Parathyroid adenoma (tissue), 2 donors: Measurements from ENCODE around the gene TRMT44.

Experiments used
- H2AFZ ChIP-seq: fragments of 300-600 bp; sonication (generic); one replicate; pipeline ENCODE4 v1.7.0; 2017; ENCODE audit warnings: antibody characterized with exemption, mild to moderate bottlenecking
- H3K27ac ChIP-seq: fragments of 300-600 bp; sonication (generic); one replicate; pipeline ENCODE4 v1.7.0; 2017
- H3K27me3 ChIP-seq: fragments of 300-600 bp; sonication (generic); one replicate; pipeline ENCODE4 v1.7.0; 2017; ENCODE audit warnings: low read length; ENCODE audit not compliant: control insufficient read depth, insufficient read depth
- H3K36me3 ChIP-seq: fragments of 300-600 bp; sonication (generic); one replicate; pipeline ENCODE4 v1.7.0; 2017; ENCODE audit warnings: low read length; ENCODE audit not compliant: control insufficient read depth, insufficient read depth
- H3K4me1 ChIP-seq: fragments of 300-600 bp; sonication (generic); one replicate; pipeline ENCODE4 v1.7.0; 2017; ENCODE audit warnings: control low read depth
- H3K4me2 ChIP-seq: fragments of 300-600 bp; sonication (generic); one replicate; pipeline ENCODE4 v1.7.0; 2017; ENCODE audit warnings: low read length
- H3K4me3 ChIP-seq: fragments of 300-600 bp; sonication (generic); one replicate; pipeline ENCODE4 v1.7.0; 2017; ENCODE audit warnings: low read depth, low read length
- H3K79me2 ChIP-seq: fragments of 300-600 bp; sonication (generic); one replicate; pipeline ENCODE4 v1.7.0; 2017; ENCODE audit warnings: control low read depth
- H3K9ac ChIP-seq: fragments of 300-600 bp; sonication (generic); one replicate; pipeline ENCODE4 v1.7.0; 2017; ENCODE audit warnings: mild to moderate bottlenecking
- H3K9me3 ChIP-seq: fragments of 300-600 bp; sonication (generic); one replicate; pipeline ENCODE4 v1.7.0; 2017; ENCODE audit warnings: low read length; ENCODE audit not compliant: control insufficient read depth
- TF ChIP-seq, protein P1 (sequence below): fragments of 300-600 bp; sonication (generic); IDR thresholded peaks from one replicate; pipeline ENCODE4 v1.7.0; 2017; ENCODE audit warnings: antibody characterized with exemption, mild to moderate bottlenecking
- donor health status: primary hyperparathyroidism.

The TRMT44 gene

DNA sequence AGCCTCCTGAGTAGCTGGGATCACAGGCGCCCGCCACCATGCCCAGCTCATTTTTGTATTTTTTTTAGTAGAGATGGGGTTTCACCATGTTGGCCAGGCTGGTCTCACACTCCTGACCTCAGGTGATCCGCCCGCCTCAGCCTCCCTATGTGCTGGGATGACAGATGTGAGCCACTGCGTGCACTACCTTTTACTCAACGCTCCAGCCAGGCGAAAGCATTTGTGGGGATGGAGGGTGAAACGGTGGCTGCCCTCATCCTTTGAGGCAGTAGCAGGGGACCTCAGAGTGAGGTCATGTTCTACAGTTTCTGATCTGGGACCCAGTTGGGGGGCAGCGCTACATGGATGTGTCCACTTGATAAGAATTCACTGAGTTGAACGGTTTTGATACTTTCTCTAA is 73.8 kb downstream of the TRMT44 start:
- H3K36me3 ChIP-seq = no peaks in the 10 kb centered on the region
- H3K4me1 ChIP-seq = no peaks in the 10 kb centered on the region
- no peaks in the 10 kb centered on the region for H3K79me2 ChIP-seq
- no peaks in the 10 kb centered on the region for H3K27me3 ChIP-seq
- H3K4me3 ChIP-seq = no peak overlapping the region
- no peak overlapping the region for H3K27ac ChIP-seq
- no peaks in the 10 kb centered on the region for H3K9me3 ChIP-seq
- no peak overlapping the region for H3K9ac ChIP-seq
- no peak overlapping the region for H2AFZ ChIP-seq
- TF ChIP-seq, protein P1, sequence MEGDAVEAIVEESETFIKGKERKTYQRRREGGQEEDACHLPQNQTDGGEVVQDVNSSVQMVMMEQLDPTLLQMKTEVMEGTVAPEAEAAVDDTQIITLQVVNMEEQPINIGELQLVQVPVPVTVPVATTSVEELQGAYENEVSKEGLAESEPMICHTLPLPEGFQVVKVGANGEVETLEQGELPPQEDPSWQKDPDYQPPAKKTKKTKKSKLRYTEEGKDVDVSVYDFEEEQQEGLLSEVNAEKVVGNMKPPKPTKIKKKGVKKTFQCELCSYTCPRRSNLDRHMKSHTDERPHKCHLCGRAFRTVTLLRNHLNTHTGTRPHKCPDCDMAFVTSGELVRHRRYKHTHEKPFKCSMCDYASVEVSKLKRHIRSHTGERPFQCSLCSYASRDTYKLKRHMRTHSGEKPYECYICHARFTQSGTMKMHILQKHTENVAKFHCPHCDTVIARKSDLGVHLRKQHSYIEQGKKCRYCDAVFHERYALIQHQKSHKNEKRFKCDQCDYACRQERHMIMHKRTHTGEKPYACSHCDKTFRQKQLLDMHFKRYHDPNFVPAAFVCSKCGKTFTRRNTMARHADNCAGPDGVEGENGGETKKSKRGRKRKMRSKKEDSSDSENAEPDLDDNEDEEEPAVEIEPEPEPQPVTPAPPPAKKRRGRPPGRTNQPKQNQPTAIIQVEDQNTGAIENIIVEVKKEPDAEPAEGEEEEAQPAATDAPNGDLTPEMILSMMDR = no peak
- H3K4me2 ChIP-seq = no peak overlapping the region

DNA sequence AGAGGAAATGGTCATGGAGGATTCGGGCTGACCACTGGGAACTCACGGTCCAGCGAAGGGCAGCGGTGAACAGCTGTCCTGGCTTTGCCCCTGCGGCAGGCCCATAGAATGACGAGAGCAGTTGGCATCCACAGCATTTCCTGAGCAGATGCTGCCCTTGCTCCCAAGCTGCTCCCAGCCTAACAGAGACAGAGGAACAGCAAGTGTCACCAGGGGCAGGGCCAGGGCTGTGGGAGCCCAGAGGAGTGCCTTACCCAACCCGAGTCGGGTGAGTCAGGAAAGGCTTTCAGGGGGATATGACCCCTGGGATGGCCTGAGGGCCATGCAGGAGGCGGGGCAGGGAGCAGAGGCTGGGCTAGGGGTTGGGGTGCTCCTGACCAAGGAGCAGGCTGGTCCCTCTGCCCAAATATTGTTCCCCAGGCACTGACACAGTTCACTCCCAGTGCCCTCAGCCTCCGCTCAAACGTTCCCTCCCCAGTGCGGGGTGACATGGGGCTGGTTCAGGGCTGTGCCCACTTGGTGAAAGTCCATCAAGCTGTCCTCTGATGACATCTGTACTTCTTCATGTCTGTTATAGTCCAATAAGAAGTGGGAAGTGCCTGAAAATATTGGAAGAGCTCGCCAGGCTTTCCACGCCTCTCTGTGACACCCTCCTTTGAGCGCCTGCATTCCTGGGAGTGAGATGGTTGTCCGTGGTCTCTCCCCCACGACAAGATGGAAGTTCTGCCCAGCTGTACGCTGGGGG is 74.9 kb downstream of the TRMT44 start:
- Histone ChIP-seq H3K4me2 (no peak overlapping the region), H3K79me2 (no peaks in the 10 kb centered on the region), H2AFZ (no peak overlapping the region), H3K27ac (no peak overlapping the region), H3K36me3 (no peaks in the 10 kb centered on the region), H3K9ac (no peak overlapping the region), H3K4me3 (no peak overlapping the region), H3K4me1 (no peaks in the 10 kb centered on the region), H3K27me3 (no peaks in the 10 kb centered on the region), H3K9me3 (no peaks in the 10 kb centered on the region)
- TF ChIP-seq, protein P1 = no peak

DNA sequence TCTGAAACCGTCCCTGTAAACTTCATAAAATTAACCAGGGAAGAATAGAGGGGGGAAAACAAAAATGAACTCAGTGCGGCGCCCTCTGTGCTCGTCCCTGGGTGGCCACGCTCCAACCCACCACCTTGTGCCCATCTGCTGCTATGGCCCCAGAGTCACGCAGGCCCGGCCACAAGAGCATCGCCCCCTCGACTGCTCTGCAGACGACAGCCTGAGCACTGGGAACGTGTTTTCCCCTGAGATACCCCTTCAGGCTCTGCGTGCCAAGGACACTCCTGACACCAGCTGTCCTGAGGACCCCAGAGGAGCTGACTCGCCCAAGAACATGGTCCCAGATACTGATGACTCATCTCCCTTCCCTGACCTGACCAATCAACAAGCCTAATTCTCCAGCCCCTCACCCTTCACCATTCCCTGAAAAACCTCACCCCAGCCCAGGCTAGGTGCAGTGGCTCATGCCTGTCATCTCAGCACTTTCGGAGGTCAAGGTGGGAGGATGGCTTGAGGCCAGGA is 75.5 kb downstream of the TRMT44 start:
- H3K9me3 ChIP-seq = no peaks in the 10 kb centered on the region
- H3K36me3 ChIP-seq = no peaks in the 10 kb centered on the region
- TF ChIP-seq, protein P1 = no peak
- H3K79me2 ChIP-seq = no peaks in the 10 kb centered on the region
- no peak overlapping the region for H3K27ac ChIP-seq
- no peaks in the 10 kb centered on the region for H3K27me3 ChIP-seq
- H3K4me2 ChIP-seq = no peak overlapping the region
- no peak overlapping the region for H2AFZ ChIP-seq
- no peak overlapping the region for H3K4me3 ChIP-seq
- H3K9ac ChIP-seq = no peak overlapping the region
- no peaks in the 10 kb centered on the region for H3K4me1 ChIP-seq

DNA sequence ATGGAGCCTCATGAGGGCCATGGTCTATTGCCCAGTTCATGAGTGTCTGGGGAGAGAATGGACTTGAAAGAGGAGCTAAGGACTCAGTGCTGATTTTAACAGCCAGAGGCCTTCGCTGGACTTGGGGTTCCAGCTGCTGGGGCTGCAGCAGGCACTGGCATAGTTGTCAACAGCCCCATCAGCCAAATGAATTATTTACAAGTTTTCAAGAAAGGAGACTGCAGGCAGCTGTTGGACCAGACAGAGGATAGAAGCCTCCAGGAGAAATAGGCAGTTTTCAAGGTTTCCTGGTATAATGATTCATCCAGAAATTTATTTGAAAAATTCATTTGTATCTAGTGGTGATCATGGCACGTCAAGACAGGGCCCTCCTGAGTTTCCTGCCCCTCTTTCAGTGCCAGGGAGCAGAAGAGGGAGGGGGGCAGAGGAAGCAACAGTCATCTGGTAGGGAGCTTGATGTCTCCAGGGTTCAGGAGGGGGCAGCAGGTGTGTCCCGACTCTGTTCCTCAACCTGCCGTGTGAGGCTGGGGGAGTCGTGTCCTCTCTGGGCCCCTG is 76.5 kb downstream of the TRMT44 start:
- H3K4me1 ChIP-seq = no peaks in the 10 kb centered on the region
- TF ChIP-seq, protein P1 = no peak
- no peaks in the 10 kb centered on the region for H3K79me2 ChIP-seq
- H3K9me3 ChIP-seq = no peaks in the 10 kb centered on the region
- H3K27ac ChIP-seq = no peak overlapping the region
- H3K36me3 ChIP-seq = no peaks in the 10 kb centered on the region
- H3K4me3 ChIP-seq = no peak overlapping the region
- H2AFZ ChIP-seq = no peak overlapping the region
- no peaks in the 10 kb centered on the region for H3K27me3 ChIP-seq
- no peak overlapping the region for H3K9ac ChIP-seq
- H3K4me2 ChIP-seq = no peak overlapping the region

DNA sequence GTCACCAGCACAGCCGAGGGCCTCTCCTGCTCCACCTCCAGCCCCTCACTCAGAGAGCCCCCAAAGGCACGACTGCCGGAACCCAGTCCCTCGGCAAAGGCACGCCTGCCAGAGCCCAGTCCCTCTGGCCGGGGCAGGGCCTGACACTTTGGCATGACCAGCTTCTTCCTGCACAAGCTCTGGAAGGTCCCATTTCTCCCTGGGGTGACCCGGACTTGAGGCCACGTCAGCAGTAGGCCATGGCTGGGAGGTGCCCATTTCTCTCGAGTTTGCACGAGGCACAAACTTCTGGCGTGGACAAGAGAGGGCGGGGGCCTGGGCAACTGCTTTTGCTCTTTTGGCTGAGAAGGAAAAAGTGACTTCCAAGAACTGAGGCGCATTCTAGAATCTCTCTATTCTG is 77.4 kb downstream of the TRMT44 start:
- Histone ChIP-seq H3K4me2 (no peak overlapping the region), H3K27ac (no peak overlapping the region), H3K27me3 (no peaks in the 10 kb centered on the region), H3K4me3 (no peak overlapping the region), H3K4me1 (no peaks in the 10 kb centered on the region), H3K36me3 (no peaks in the 10 kb centered on the region), H2AFZ (no peak overlapping the region), H3K9me3 (no peaks in the 10 kb centered on the region), H3K9ac (no peak overlapping the region), H3K79me2 (no peaks in the 10 kb centered on the region)
- TF ChIP-seq, protein P1 = no peak
